Suprapubic skin (tissue), 4 donors: Measurements from ENCODE around the gene LGALS8. TPM values are rescaled to one million over a fixed set of nuclear protein-coding genes. Genes with fewer than 3 reads are reported as not detected.

ENCODE experiments used
- DNase-seq, 2 donors: peaks; one replicate each; pipeline ENCODE4 v3.0.0-alpha.2; 2019; ENCODE audit warnings: low spot score in 2 of 2
- H3K27ac ChIP-seq: fragments of 200-600 bp; sonication (generic); one replicate; pipeline ENCODE4 v1.5.1; 2019
- H3K27me3 ChIP-seq: fragments of 200-600 bp; sonication (generic); one replicate; pipeline ENCODE4 v1.5.1; 2019
- H3K36me3 ChIP-seq: fragments of 200-600 bp; sonication (generic); one replicate; pipeline ENCODE4 v1.5.1; 2019
- H3K4me1 ChIP-seq: fragments of 200-600 bp; sonication (generic); one replicate; pipeline ENCODE4 v1.5.1; 2019
- H3K4me3 ChIP-seq: fragments of 200-600 bp; sonication (generic); one replicate; pipeline ENCODE4 v1.5.1; 2019; ENCODE audit warnings: mild to moderate bottlenecking
- H3K9me3 ChIP-seq: fragments of 200-600 bp; sonication (generic); one replicate; pipeline ENCODE4 v1.5.1; 2019
- EP300 ChIP-seq: sonication (generic); formaldehyde crosslinking; IDR thresholded peaks from one replicate; pipeline ENCODE4 v1.6.1; 2017; ENCODE audit warnings: antibody characterized with exemption
- POLR2A ChIP-seq, 2 donors: fragments of 450-650 bp; IDR thresholded peaks; one replicate each; pipeline ENCODE4 v1.6.1; 2017; ENCODE audit warnings: antibody characterized with exemption in 2 of 2, mild to moderate bottlenecking in 2 of 2, moderate library complexity in 2 of 2
- POLR2AphosphoS5 ChIP-seq, 3 donors: sonication (generic); formaldehyde crosslinking; IDR thresholded peaks; one replicate each; pipeline ENCODE4 v1.6.1; 2017; ENCODE audit warnings: antibody characterized with exemption in 3 of 3
- WGBS: methylation state at CpG from one replicate; pipeline ENCODE4 v1.1.5; 2018; 5-methylcytosine and 5-hydroxymethylcytosine counted together
- total RNA-seq, 4 donors: library from RNA; depleted of rRNA; stranded (reverse); fragments of >200 nt; gene quantifications; one replicate each; pipeline ENCODE4 v1.1.0, GENCODE V29; 2016
- TF ChIP-seq, protein P1 (sequence below), 2 donors: fragments of 200-600 bp in 1 of 2; fragments of 450-650 bp in 1 of 2; sonication (generic) in 1 of 2; IDR thresholded peaks; one replicate each; pipeline ENCODE4 v1.5.1; 2016 to 2019; ENCODE audit warnings: antibody characterized with exemption in 2 of 2, mild to moderate bottlenecking in 1 of 2, moderate library complexity in 1 of 2

Gene LGALS8
- total RNA-seq, 4 donors from 2014 or later: 70.2 to 280 (median 99.3) TPM

DNA sequence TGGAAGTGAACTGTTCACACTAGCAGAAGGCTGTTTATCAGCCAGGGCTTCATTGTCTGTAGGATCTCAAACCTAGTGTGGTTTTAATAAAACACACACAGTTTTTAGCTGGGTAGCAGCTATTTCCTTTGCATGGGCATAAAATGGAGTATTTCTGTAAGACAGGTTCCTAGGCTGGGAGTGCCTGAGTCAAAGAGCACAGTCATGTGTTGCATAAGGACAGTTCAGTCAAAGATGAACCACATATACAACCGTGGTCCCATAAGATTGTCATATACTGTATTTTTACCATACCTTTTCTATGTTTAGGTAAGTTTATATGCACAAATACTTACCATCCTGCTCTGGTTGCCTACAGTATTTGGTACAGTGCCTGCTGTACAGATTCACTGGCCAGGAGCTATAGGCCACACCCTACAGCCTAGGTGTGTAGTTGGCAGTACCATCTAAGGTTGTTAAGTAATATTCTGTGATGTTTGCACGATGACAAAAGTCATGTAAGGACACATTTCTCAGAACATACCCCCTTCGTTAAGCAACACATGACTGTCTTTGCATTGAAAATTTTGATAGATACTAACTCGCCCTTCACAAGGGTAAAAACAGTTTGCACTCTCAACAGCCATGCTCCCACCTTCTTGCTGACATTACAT lies 17.2 kb downstream of the LGALS8 start:
- WGBS: 52% methylated on average over 4 of the region's 4 CpGs
- no peak for DNase-seq
- peaks cover 80% of the 10 kb centered on the region for H3K36me3 ChIP-seq

DNA sequence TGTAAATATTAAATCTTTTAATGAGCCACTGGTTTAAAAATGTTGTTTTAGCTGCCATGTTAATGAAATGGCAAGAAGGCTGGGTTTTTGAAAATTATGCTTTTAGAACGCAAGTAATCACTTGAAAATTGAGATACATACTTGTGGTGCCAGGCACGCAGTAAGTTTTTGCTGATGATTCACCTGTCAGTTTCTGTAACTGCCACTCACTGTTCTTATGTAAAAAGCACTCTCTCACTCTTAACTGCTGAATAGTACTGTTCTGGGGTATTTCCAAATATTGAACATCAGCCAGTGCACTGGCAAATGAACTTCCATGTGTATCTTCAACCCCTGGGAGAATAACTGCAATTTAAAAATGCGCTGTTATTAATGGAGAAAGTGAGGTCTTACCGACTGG lies 17.9 kb downstream of the LGALS8 start:
- H3K4me3 ChIP-seq: no peak overlapping the region
- WGBS: 76% methylated on average over 4 of the region's 4 CpGs
- no peaks in the 10 kb centered on the region for H3K9me3 ChIP-seq
- no peak overlapping the region for H3K27ac ChIP-seq
- no peak for DNase-seq
- no peaks in the 10 kb centered on the region for H3K27me3 ChIP-seq
- no peak for TF ChIP-seq EP300
- peaks cover 11% of the 10 kb centered on the region for H3K4me1 ChIP-seq
- H3K36me3 ChIP-seq: peaks cover 84% of the 10 kb centered on the region

More for the DNA sequence above, 17.2 kb downstream of the LGALS8 start:
- Histone ChIP-seq H3K4me3 (no peak overlapping the region), H3K9me3 (no peaks in the 10 kb centered on the region), H3K4me1 (peaks cover 11% of the 10 kb centered on the region), H3K27ac (no peak overlapping the region), H3K27me3 (no peaks in the 10 kb centered on the region)
- TF ChIP-seq POLR2AphosphoS5 (IDR thresholded peaks at IDR 0.05): no peak
- no peak for TF ChIP-seq EP300
- TF ChIP-seq, protein P1, sequence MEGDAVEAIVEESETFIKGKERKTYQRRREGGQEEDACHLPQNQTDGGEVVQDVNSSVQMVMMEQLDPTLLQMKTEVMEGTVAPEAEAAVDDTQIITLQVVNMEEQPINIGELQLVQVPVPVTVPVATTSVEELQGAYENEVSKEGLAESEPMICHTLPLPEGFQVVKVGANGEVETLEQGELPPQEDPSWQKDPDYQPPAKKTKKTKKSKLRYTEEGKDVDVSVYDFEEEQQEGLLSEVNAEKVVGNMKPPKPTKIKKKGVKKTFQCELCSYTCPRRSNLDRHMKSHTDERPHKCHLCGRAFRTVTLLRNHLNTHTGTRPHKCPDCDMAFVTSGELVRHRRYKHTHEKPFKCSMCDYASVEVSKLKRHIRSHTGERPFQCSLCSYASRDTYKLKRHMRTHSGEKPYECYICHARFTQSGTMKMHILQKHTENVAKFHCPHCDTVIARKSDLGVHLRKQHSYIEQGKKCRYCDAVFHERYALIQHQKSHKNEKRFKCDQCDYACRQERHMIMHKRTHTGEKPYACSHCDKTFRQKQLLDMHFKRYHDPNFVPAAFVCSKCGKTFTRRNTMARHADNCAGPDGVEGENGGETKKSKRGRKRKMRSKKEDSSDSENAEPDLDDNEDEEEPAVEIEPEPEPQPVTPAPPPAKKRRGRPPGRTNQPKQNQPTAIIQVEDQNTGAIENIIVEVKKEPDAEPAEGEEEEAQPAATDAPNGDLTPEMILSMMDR (IDR thresholded peaks at IDR 0.05): no peak
- TF ChIP-seq POLR2A (IDR thresholded peaks at IDR 0.05): no peak

DNA sequence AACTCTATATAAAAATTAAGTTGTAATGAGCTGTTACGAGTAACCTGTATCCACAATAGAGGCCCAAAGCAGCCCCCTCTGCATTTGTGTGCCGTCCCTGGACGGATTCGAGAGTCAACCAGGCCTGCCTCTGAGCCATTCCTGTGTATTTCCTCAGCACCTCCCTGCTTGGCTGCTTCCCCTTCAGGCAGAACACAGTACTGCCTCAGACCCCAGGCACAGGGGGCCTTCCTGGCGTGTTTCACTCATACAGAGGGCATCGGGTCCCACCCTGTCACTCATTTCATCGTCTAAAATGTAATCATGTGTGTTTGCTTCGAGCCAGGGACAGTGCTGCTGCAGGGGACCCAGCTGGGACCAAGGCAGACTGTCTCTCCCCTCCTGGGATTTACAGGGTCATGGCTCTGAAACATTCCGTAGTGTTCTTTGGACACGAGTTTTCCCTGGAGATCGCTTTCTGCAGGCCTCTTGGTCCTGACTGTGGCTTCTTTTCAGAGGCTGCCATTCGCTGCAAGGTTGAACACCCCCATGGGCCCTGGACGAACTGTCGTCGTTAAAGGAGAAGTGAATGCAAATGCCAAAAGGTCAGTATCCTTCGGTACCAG lies 19.4 kb downstream of the LGALS8 start:
- Histone ChIP-seq H3K27me3 (no peaks in the 10 kb centered on the region), H3K9me3 (no peaks in the 10 kb centered on the region), H3K4me3 (no peak overlapping the region), H3K4me1 (peaks cover 11% of the 10 kb centered on the region), H3K27ac (no peak overlapping the region), H3K36me3 (peaks cover 96% of the 10 kb centered on the region)
- no peak for DNase-seq
- TF ChIP-seq POLR2AphosphoS5 (IDR thresholded peaks at IDR 0.05) (no peak), POLR2A (IDR thresholded peaks at IDR 0.05) (no peak), EP300 (no peak)
- TF ChIP-seq, protein P1 (IDR thresholded peaks at IDR 0.05): no peak
- WGBS: 90% methylated on average over 15 of the region's 16 CpGs

DNA sequence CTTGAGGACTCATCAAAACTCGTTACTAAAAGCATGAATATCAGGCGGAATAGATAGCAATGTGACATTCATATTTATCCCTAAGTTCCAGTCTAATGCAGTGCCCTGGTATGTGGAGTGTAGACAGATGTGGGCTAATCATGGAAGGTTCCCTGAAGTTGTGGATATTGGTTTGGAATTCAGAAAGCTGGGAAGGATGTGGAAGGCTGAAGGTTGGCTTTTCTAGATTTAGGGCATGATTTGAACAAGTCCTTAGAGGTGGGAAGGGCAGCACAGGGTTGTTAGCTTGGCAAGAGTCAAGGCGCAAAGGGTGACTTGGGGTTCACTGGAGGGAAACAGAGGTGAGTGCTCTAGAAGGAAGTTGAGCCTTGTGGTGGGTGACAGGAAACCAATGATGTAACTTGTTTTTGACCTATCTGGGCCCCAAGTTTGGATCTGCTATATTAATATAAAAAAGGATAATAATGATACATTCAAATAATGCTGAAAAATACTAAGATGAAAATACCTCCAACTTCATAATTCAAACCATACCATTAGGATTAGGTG lies 21.9 kb downstream of the LGALS8 start:
- WGBS: 77% methylated on average over 3 of the region's 3 CpGs
- no peak for TF ChIP-seq POLR2A (IDR thresholded peaks at IDR 0.05)
- TF ChIP-seq, protein P1 (IDR thresholded peaks at IDR 0.05): no peak
- TF ChIP-seq POLR2AphosphoS5 (IDR thresholded peaks at IDR 0.05): no peak
- H3K9me3 ChIP-seq: no peaks in the 10 kb centered on the region
- H3K27me3 ChIP-seq: no peaks in the 10 kb centered on the region
- peaks cover 5% of the 10 kb centered on the region for H3K4me1 ChIP-seq
- no peak for DNase-seq
- H3K36me3 ChIP-seq: peaks cover 96% of the 10 kb centered on the region
- H3K27ac ChIP-seq: no peak overlapping the region
- no peak overlapping the region for H3K4me3 ChIP-seq

DNA sequence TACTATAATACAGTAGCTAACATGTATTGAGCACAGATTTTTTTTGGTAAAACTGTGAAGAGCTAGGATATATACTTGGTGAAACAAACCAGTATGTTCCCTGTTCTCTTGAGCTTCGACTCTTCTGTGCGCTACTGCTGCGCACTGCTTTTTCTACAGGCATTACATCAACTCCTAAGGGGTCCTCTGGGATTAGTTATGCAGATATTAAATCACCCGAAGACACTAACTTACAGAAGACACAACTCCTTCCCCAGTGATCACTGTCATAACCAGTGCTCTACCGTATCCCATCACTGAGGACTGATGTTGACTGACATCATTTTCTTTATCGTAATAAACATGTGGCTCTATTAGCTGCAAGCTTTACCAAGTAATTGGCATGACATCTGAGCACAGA lies 24.7 kb downstream of the LGALS8 start:
- TF ChIP-seq POLR2AphosphoS5 (IDR thresholded peaks at IDR 0.05): no peak
- no peak for TF ChIP-seq POLR2A (IDR thresholded peaks at IDR 0.05)
- TF ChIP-seq, protein P1 (IDR thresholded peaks at IDR 0.05): no peak
- no peak for TF ChIP-seq EP300
- H3K27me3 ChIP-seq: no peaks in the 10 kb centered on the region
- no peaks in the 10 kb centered on the region for H3K9me3 ChIP-seq
- no peak for DNase-seq
- H3K4me1 ChIP-seq: no peaks in the 10 kb centered on the region
- H3K27ac ChIP-seq: no peak overlapping the region
- no peak overlapping the region for H3K4me3 ChIP-seq
- WGBS: 75% methylated on average over 6 of the region's 6 CpGs
- H3K36me3 ChIP-seq: peaks cover 100% of the 10 kb centered on the region
